Measurements from ENCODE around the gene CAMK2N2.

The CAMK2N2 gene

GRCh38 chr3:184222521-184222920 lies 38.8 kb downstream of the CAMK2N2 start:
- DNase-seq (ENCODE audit: low read depth): no peak

GRCh38 chr3:184218814-184219213 lies 42.5 kb downstream of the CAMK2N2 start:
- no peak for DNase-seq (ENCODE audit: low read depth)

GRCh38 chr3:184211718-184212117 lies 49.6 kb downstream of the CAMK2N2 start:
- DNase-seq (ENCODE audit: low read depth): no peak

GRCh38 chr3:184211297-184211696 lies 50.1 kb downstream of the CAMK2N2 start:
- DNase-seq (ENCODE audit: low read depth): no peak
